Endothelial cell of umbilical vein (primary cell): ENCODE results near the gene HDHD2.

Experiments used
- CTCF ChIP-seq, 2 donors: IDR thresholded peaks; 1 replicate in 1 of 2; 2 replicates in 1 of 2; pipeline ENCODE4 v1.5.1; 2011; ENCODE audit warnings: low read length in 2 of 2, mild to moderate bottlenecking in 2 of 2, moderate library complexity in 2 of 2, control low read depth in 1 of 2, inconsistent platforms in 1 of 2, low read depth in 1 of 2; ENCODE audit not compliant: insufficient read depth in 1 of 2; ENCODE audit errors: extremely low read depth in 1 of 2
- EZH2 ChIP-seq: IDR thresholded peaks from 2 replicates; pipeline ENCODE4 v1.6.1; 2012; ENCODE audit warnings: borderline replicate concordance, low read depth, mild to moderate bottlenecking, moderate library complexity, low read length, inconsistent platforms; ENCODE audit not compliant: severe bottlenecking
- GATA2 ChIP-seq: IDR thresholded peaks from 2 replicates; pipeline ENCODE4 v1.7.0; 2011; ENCODE audit warnings: low read depth, mild to moderate bottlenecking, moderate library complexity, mixed read lengths, low read length; ENCODE audit not compliant: insufficient read length, insufficient read depth
- JUN ChIP-seq: IDR thresholded peaks from 2 replicates; pipeline ENCODE4 v1.6.1; 2011; ENCODE audit warnings: borderline replicate concordance, low read depth; ENCODE audit not compliant: insufficient read length, insufficient read depth
- MAX ChIP-seq: IDR thresholded peaks from 2 replicates; pipeline ENCODE4 v1.6.1; 2011; ENCODE audit not compliant: insufficient read depth, insufficient read length
- MYC ChIP-seq: IDR thresholded peaks from one replicate; pipeline ENCODE4 v1.6.1; 2011; ENCODE audit warnings: mild to moderate bottlenecking, low read depth, low read length
- POLR2A ChIP-seq: IDR thresholded peaks from 2 replicates; pipeline ENCODE4 v1.6.1; 2012; ENCODE audit warnings: low read depth, mild to moderate bottlenecking, control low read depth, low read length
- POLR2AphosphoS5 ChIP-seq: IDR thresholded peaks from 2 replicates; pipeline ENCODE4 v1.6.1; 2012; ENCODE audit warnings: low read depth, mild to moderate bottlenecking, control low read depth, low read length, moderate library complexity; ENCODE audit not compliant: insufficient read depth

- TF ChIP-seq MAX (no peak), POLR2A (no peak), CTCF (IDR thresholded peaks at IDR 0.05; ENCODE audit: extremely low read depth in 1 of 2, insufficient read depth in 1 of 2, low read depth in 1 of 2, low read length in 2 of 2) (no peak), POLR2AphosphoS5 (no peak), EZH2 (no peak), JUN (no peak), GATA2 (no peak), MYC (no peak)
These were observed 595 bp upstream of the HDHD2 start for GRCh38 chr18:47150824-47151366.
